ENCODE results near the gene SMAD2.

- no peak for TF ChIP-seq EP300 (IDR thresholded peaks at IDR 0.05)
- TF ChIP-seq POLR2A (IDR thresholded peaks at IDR 0.05) = no peak
- TF ChIP-seq, protein P1, sequence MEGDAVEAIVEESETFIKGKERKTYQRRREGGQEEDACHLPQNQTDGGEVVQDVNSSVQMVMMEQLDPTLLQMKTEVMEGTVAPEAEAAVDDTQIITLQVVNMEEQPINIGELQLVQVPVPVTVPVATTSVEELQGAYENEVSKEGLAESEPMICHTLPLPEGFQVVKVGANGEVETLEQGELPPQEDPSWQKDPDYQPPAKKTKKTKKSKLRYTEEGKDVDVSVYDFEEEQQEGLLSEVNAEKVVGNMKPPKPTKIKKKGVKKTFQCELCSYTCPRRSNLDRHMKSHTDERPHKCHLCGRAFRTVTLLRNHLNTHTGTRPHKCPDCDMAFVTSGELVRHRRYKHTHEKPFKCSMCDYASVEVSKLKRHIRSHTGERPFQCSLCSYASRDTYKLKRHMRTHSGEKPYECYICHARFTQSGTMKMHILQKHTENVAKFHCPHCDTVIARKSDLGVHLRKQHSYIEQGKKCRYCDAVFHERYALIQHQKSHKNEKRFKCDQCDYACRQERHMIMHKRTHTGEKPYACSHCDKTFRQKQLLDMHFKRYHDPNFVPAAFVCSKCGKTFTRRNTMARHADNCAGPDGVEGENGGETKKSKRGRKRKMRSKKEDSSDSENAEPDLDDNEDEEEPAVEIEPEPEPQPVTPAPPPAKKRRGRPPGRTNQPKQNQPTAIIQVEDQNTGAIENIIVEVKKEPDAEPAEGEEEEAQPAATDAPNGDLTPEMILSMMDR (IDR thresholded peaks at IDR 0.05) = no peak
Measured at GRCh38 chr18:47826157-47827074, 104.0 kb downstream of the SMAD2 start.

Data from sigmoid colon (tissue), 4 donors.